K562 (cell line): Measurements from ENCODE around the gene SLC7A10. TPM values are rescaled to one million over a fixed set of nuclear protein-coding genes. Genes with fewer than 3 reads are reported as not detected.

Experiments
- ASH1L ChIP-seq: fragments of 450-650 bp; IDR thresholded peaks from 2 replicates; pipeline ENCODE4 v1.6.1; 2018; ENCODE audit warnings: borderline replicate concordance, mild to moderate bottlenecking, low read depth; ENCODE audit not compliant: partially characterized antibody
- CAMTA2 ChIP-seq: fragments of 250-450 bp; sonication (Bioruptor Pico); conservative IDR thresholded peaks from 2 replicates; pipeline ENCODE4 v1.5.1; 2022
- CBFA2T2 ChIP-seq: fragments of 450-650 bp; conservative IDR thresholded peaks from 2 replicates; pipeline ENCODE4 v1.6.1; 2017; ENCODE audit warnings: mild to moderate bottlenecking
- DPF2 ChIP-seq: fragments of 450-650 bp; IDR thresholded peaks from 2 replicates; pipeline ENCODE4 v1.6.1; 2016
- ESRRB ChIP-seq: fragments of 250-450 bp; sonication (Bioruptor Pico); IDR thresholded peaks from 2 replicates; pipeline ENCODE4 v1.5.0; 2020; ENCODE audit warnings: mild to moderate bottlenecking, moderate library complexity, borderline replicate concordance
- KLF16 ChIP-seq: IDR thresholded peaks from 2 replicates; pipeline ENCODE4 v1.6.1; 2016; ENCODE audit warnings: antibody characterized with exemption
- NFYB ChIP-seq: IDR thresholded peaks from 2 replicates; pipeline ENCODE4 v1.6.1; 2011; ENCODE audit warnings: mild to moderate bottlenecking, moderate library complexity; ENCODE audit not compliant: insufficient read length; ENCODE audit errors: extremely low read depth
- PCBP1 ChIP-seq: fragments of 200-400 bp; formaldehyde crosslinking; IDR thresholded peaks from 2 replicates; pipeline ENCODE4 v1.6.1; 2018; ENCODE audit warnings: mild to moderate bottlenecking, low read depth, low read length; ENCODE audit not compliant: poor library complexity, severe bottlenecking
- TAL1 ChIP-seq: fragments of 450-650 bp; IDR thresholded peaks from 2 replicates; pipeline ENCODE4 v1.6.1; 2016; ENCODE audit warnings: mild to moderate bottlenecking
- TFAM ChIP-seq: fragments of 250-450 bp; sonication (Bioruptor Pico); conservative IDR thresholded peaks from 2 replicates; pipeline ENCODE4 v1.5.0; 2021; ENCODE audit warnings: mild to moderate bottlenecking, moderate library complexity
- U2AF1 ChIP-seq: fragments of 200-400 bp; formaldehyde crosslinking; optimal IDR thresholded peaks from 2 replicates; pipeline ENCODE3; 2017; ENCODE audit warnings: mild to moderate bottlenecking, low read depth, low read length, moderate library complexity
- ZNF436 ChIP-seq: fragments of 250-450, 450-650 bp; sonication (Bioruptor Pico); formaldehyde crosslinking; IDR thresholded peaks from 2 replicates; pipeline ENCODE4 v1.7.0; 2020; ENCODE audit warnings: mild to moderate bottlenecking
- polyA plus RNA-seq, 8 experiments: library from polyadenylated mRNA; depleted of rRNA in 4 of 8; stranded (reverse) in 5 of 8; unstranded in 3 of 8; fragments of >200 nt; fragmentation: Nextera tagmentation in 2 of 8; fragmentation: Illumina TruSeq in 1 of 8; extraction: Ambion mirVana in 2 of 8; extraction: Trizol in 1 of 8; gene quantifications; 2 replicates each; pipeline versions ENCODE4 v1.2.1 to v1.2.3, GENCODE V29; 2011 to 2014; ENCODE audit warnings: inconsistent platforms in 1 of 8, missing spikeins in 1 of 8
- total RNA-seq, 7 experiments: library from RNA; depleted of rRNA in 6 of 7; stranded (reverse); fragments of >200 nt in 6 of 7; fragmentation: Illumina TruSeq in 2 of 7; extraction: Trizol in 2 of 7; gene quantifications; 2 replicates each; pipeline versions ENCODE4 v1.2.1 to v1.2.3, GENCODE V29; 2011 to 2021; ENCODE audit warnings: low replicate concordance in 1 of 7
- TF ChIP-seq, protein P1 (sequence below): fragments of 450-650 bp; IDR thresholded peaks from 2 replicates; pipeline ENCODE4 v1.6.1; 2016; ENCODE audit warnings: low read depth
- TF ChIP-seq, protein P2 (sequence below): fragments of 450-650 bp; formaldehyde crosslinking; IDR thresholded peaks from 2 replicates; pipeline ENCODE4 v1.4.0; 2020; ENCODE audit warnings: mild to moderate bottlenecking, moderate library complexity
- TF ChIP-seq, protein P3 (sequence below), 2 experiments: fragments of 450-650 bp; conservative IDR thresholded peaks; 2 replicates each; pipeline ENCODE4 v1.6.1; 2017; ENCODE audit warnings: mild to moderate bottlenecking in 2 of 2, moderate library complexity in 2 of 2

The SLC7A10 gene
- total and polyA plus RNA-seq, 9 of the 15 experiments (the other 6 are each of a cell fraction or from before 2014, with no cell fraction given), result 0.07 TPM; not detected in 8

- TF ChIP-seq, protein P1, sequence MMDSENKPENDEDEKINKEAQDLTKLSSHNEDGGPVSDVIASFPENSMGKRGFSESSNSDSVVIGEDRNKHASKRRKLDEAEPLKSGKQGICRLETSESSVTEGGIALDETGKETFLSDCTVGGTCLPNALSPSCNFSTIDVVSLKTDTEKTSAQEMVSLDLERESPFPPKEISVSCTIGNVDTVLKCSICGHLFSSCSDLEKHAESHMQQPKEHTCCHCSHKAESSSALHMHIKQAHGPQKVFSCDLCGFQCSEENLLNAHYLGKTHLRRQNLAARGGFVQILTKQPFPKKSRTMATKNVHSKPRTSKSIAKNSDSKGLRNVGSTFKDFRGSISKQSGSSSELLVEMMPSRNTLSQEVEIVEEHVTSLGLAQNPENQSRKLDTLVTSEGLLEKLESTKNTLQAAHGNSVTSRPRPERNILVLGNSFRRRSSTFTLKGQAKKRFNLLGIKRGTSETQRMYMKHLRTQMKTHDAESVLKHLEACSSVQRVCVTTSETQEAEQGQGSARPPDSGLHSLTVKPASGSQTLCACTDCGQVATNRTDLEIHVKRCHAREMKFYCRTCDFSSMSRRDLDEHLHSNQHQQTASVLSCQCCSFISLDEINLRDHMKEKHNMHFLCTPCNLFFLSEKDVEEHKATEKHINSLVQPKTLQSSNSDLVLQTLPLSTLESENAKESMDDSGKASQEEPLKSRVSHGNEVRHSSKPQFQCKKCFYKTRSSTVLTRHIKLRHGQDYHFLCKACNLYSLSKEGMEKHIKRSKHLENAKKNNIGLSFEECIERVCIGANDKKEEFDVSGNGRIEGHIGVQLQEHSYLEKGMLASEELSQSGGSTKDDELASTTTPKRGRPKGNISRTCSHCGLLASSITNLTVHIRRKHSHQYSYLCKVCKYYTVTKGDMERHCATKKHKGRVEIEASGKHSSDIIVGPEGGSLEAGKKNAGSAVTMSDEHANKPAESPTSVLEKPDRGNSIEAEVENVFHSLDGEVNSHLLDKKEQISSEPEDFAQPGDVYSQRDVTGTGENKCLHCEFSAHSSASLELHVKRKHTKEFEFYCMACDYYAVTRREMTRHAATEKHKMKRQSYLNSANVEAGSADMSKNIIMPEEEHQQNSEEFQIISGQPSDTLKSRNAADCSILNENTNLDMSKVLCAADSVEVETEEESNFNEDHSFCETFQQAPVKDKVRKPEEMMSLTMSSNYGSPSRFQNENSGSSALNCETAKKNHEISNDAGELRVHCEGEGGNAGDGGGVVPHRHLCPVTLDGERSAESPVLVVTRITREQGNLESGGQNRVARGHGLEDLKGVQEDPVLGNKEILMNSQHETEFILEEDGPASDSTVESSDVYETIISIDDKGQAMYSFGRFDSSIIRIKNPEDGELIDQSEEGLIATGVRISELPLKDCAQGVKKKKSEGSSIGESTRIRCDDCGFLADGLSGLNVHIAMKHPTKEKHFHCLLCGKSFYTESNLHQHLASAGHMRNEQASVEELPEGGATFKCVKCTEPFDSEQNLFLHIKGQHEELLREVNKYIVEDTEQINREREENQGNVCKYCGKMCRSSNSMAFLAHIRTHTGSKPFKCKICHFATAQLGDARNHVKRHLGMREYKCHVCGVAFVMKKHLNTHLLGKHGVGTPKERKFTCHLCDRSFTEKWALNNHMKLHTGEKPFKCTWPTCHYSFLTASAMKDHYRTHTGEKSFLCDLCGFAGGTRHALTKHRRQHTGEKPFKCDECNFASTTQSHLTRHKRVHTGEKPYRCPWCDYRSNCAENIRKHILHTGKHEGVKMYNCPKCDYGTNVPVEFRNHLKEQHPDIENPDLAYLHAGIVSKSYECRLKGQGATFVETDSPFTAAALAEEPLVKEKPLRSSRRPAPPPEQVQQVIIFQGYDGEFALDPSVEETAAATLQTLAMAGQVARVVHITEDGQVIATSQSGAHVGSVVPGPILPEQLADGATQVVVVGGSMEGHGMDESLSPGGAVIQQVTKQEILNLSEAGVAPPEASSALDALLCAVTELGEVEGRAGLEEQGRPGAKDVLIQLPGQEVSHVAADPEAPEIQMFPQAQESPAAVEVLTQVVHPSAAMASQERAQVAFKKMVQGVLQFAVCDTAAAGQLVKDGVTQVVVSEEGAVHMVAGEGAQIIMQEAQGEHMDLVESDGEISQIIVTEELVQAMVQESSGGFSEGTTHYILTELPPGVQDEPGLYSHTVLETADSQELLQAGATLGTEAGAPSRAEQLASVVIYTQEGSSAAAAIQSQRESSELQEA, result no peak
- no peak for TF ChIP-seq U2AF1
- TF ChIP-seq DPF2, result peak; percentile 77; the same call in 1 of the 2 replicates
- TF ChIP-seq KLF16, result peak; percentile 57
- TF ChIP-seq CAMTA2 (CRISPR knock-in tag), result no peak
- no peak for TF ChIP-seq PCBP1
- no peak for TF ChIP-seq ESRRB (CRISPR knock-in tag)
- no peak for TF ChIP-seq ASH1L
- TF ChIP-seq, protein P2, sequence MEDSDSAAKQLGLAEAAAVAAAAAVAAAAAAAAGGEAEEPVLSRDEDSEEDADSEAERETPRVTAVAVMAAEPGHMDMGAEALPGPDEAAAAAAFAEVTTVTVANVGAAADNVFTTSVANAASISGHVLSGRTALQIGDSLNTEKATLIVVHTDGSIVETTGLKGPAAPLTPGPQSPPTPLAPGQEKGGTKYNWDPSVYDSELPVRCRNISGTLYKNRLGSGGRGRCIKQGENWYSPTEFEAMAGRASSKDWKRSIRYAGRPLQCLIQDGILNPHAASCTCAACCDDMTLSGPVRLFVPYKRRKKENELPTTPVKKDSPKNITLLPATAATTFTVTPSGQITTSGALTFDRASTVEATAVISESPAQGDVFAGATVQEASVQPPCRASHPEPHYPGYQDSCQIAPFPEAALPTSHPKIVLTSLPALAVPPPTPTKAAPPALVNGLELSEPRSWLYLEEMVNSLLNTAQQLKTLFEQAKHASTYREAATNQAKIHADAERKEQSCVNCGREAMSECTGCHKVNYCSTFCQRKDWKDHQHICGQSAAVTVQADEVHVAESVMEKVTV, result no peak
- peak; percentile 68 for TF ChIP-seq CBFA2T2
- TF ChIP-seq, protein P3, sequence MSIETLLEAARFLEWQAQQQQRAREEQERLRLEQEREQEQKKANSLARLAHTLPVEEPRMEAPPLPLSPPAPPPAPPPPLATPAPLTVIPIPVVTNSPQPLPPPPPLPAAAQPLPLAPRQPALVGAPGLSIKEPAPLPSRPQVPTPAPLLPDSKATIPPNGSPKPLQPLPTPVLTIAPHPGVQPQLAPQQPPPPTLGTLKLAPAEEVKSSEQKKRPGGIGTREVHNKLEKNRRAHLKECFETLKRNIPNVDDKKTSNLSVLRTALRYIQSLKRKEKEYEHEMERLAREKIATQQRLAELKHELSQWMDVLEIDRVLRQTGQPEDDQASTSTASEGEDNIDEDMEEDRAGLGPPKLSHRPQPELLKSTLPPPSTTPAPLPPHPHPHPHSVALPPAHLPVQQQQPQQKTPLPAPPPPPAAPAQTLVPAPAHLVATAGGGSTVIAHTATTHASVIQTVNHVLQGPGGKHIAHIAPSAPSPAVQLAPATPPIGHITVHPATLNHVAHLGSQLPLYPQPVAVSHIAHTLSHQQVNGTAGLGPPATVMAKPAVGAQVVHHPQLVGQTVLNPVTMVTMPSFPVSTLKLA (conservative IDR thresholded peaks at IDR 0.05), result 0 out of 4 replicates have a peak, but pooled peaks of 1 of the 2 experiments have one; percentile 29
- peak; percentile 74 for TF ChIP-seq TAL1
- no peak for TF ChIP-seq ZNF436 (CRISPR knock-in tag)
- no peak for TF ChIP-seq TFAM (CRISPR knock-in tag)
- TF ChIP-seq NFYB, result no peak
Measured at GRCh38 chr19:33263325-33264023, 37.8 kb upstream of the SLC7A10 start (continued).
